ENCODE results near the gene WDR86.

The WDR86 gene

DNA sequence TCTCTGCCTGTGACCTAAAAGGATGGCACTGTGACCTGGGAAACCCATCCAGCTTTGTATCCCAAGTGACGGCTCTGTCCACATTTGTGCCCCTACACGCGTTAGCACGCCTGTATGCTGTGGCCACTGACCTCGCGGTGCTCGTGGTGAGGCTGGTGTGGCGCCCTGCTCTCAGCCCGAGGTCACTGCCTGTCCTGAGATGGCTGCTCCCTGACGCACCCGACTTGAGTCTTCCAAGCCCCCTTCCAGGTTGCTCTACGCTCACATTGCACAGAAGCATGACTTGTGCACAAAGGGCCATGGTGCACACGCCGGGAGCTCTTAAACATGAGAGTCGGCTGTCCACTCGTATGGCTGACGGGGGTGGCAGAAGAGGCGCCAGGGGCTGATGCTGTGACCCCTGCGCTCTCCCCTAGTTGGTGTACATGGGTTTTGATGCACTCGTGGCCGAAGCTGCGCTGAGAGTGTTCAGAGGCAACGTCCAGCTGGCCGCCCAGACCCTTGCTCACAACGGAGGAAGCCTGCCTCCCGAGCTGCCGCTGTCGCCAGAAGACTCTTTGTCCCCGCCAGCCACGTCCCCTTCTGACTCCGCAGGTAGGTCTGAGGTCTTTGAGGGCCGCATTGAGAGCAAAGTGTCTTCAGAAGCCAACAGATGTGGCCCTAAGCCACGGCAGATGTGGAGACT lies 33.5 kb downstream of the WDR86 start:
- POLR2A ChIA-PET = no interaction called here

GRCh38 chr7:151375530-151376217 lies 34.2 kb downstream of the WDR86 start:
- DNase-seq (ENCODE audit: extremely low spot score) = peak; percentile 11
- CTCF ChIA-PET = interaction anchor here (0.7 to 1.6 kb wide), 4 partner anchors 10 to 132 kb away, joined by 3 to 5 read pairs (median 4); no protein-coding TSS in a partner anchor
- TF ChIP-seq, protein P1, sequence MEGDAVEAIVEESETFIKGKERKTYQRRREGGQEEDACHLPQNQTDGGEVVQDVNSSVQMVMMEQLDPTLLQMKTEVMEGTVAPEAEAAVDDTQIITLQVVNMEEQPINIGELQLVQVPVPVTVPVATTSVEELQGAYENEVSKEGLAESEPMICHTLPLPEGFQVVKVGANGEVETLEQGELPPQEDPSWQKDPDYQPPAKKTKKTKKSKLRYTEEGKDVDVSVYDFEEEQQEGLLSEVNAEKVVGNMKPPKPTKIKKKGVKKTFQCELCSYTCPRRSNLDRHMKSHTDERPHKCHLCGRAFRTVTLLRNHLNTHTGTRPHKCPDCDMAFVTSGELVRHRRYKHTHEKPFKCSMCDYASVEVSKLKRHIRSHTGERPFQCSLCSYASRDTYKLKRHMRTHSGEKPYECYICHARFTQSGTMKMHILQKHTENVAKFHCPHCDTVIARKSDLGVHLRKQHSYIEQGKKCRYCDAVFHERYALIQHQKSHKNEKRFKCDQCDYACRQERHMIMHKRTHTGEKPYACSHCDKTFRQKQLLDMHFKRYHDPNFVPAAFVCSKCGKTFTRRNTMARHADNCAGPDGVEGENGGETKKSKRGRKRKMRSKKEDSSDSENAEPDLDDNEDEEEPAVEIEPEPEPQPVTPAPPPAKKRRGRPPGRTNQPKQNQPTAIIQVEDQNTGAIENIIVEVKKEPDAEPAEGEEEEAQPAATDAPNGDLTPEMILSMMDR (IDR thresholded peaks at IDR 0.05; ENCODE audit: control extremely low read depth, extremely low read depth, low read depth, missing control alignments) = no peak
- POLR2A ChIA-PET = no interaction called here

More for the DNA sequence above, 33.5 kb downstream of the WDR86 start:
- peak; percentile 9 for DNase-seq (ENCODE audit: extremely low spot score)
- TF ChIP-seq, protein P1 (IDR thresholded peaks at IDR 0.05; ENCODE audit: control extremely low read depth, extremely low read depth, low read depth, missing control alignments) = no peak
- CTCF ChIA-PET = interaction anchor here (0.7 to 1.6 kb wide), 6 partner anchors 8 to 133 kb away, joined by 3 to 8 read pairs (median 4); no protein-coding TSS in a partner anchor

DNA sequence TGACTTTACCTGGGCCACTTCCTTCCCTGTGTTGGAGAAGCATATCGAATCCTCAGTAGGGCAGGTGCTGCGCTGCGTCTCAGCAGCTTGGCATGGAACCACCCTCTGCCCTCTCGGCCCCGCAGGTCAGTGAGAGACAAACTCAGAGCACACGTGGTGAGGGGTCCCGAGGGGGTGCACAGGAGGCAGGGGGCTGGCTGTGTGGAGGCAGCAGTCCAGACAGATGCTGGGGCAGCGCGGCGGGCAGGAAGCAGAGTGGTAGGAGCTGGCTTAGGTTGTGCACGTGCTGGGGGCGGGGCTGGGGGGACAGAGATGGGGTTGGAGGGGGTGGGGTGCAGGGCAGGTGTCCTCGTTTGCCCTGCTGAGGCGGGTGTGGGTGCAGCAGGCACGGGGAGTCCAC lies 35.1 kb downstream of the WDR86 start:
- DNase-seq (ENCODE audit: extremely low spot score) = no peak
- TF ChIP-seq, protein P1 (IDR thresholded peaks at IDR 0.05; ENCODE audit: control extremely low read depth, extremely low read depth, low read depth, missing control alignments) = no peak
- POLR2A ChIA-PET = no interaction called here
- CTCF ChIA-PET = interaction anchor here (1.6 kb wide), 1 partner anchor 74 kb away, joined by 5 read pairs; no protein-coding TSS in a partner anchor

DNA sequence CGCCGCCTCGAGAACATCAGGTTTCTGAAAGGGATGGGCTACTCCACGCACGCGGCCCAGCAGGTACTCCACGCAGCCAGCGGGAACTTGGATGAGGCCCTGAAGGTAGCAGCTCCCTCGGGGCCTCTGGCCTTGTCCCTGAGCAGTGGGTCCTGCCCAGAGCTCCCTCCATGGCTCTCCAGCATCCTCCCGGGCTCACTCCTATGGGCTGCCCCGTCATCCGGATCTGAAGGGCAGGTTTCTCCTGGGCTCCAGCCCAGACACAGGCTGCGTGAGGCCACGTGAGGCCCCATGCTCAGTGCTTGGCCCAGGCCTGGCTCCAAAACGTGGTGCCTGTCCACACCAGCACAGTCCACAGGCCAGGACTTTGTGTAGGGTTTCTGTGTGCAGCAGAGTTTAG lies 35.7 kb downstream of the WDR86 start:
- no peak for DNase-seq (ENCODE audit: extremely low spot score)
- POLR2A ChIA-PET = no interaction called here
- CTCF ChIA-PET = interaction anchor here (1.6 kb wide), 1 partner anchor 74 kb away, joined by 5 read pairs; no protein-coding TSS in a partner anchor
- TF ChIP-seq, protein P1 (IDR thresholded peaks at IDR 0.05; ENCODE audit: control extremely low read depth, extremely low read depth, low read depth, missing control alignments) = no peak

GRCh38 chr7:151373599-151373998 lies 36.2 kb downstream of the WDR86 start:
- ChIA-PET CTCF (interaction anchor here (5.9 kb wide), 1 partner anchor 21 kb away, joined by 61 read pairs; no protein-coding TSS in a partner anchor), POLR2A (no interaction called here)
- TF ChIP-seq, protein P1 (IDR thresholded peaks at IDR 0.05; ENCODE audit: control extremely low read depth, extremely low read depth, low read depth, missing control alignments) = no peak
- DNase-seq (ENCODE audit: extremely low spot score) = no peak

GRCh38 chr7:151372612-151373265 lies 37.1 kb downstream of the WDR86 start:
- DNase-seq (ENCODE audit: extremely low spot score) = no peak
- ChIA-PET POLR2A (no interaction called here), CTCF (interaction anchor here (5.9 to 7.4 kb wide), 2 partner anchors 20 to 75 kb away, joined by 61 to 77 read pairs; no protein-coding TSS in a partner anchor)
- TF ChIP-seq, protein P1 (IDR thresholded peaks at IDR 0.05; ENCODE audit: control extremely low read depth, extremely low read depth, low read depth, missing control alignments) = no peak

Measured in GM10248 (cell line).